HepG2 (cell line): Measurements from ENCODE around the gene NRIP2. TPM values are rescaled to one million over a fixed set of nuclear protein-coding genes. Genes with fewer than 3 reads are reported as not detected.

Source experiments
- ATF3 ChIP-seq: sonication (generic); formaldehyde crosslinking; IDR thresholded peaks from 2 replicates; pipeline ENCODE4 v1.4.0; 2020; ENCODE audit warnings: missing genetic modification reagents
- CHD4 ChIP-seq: fragments of 200-600 bp; sonication (generic); IDR thresholded peaks from 2 replicates; pipeline ENCODE4 v1.7.0; 2017; ENCODE audit warnings: mild to moderate bottlenecking, low read length, borderline replicate concordance
- ELF3 ChIP-seq: IDR thresholded peaks from 2 replicates; pipeline ENCODE4 v1.6.1; 2016; ENCODE audit warnings: missing genetic modification reagents, missing compliant biosample characterization
- HCFC1 ChIP-seq: fragments of 150-350 bp; IDR thresholded peaks from 2 replicates; pipeline ENCODE4 v1.6.1; 2014; ENCODE audit warnings: low read depth, low read length
- HIC2 ChIP-seq: sonication (generic); formaldehyde crosslinking; IDR thresholded peaks from 2 replicates; pipeline ENCODE4 v1.9.0; 2022; ENCODE audit warnings: low read depth, missing genetic modification reagents
- HNF1A ChIP-seq, 2 experiments: sonication (generic) in 1 of 2; formaldehyde crosslinking in 1 of 2; IDR thresholded peaks; 2 replicates each; pipeline versions ENCODE4 v1.4.0 to v1.6.1; 2016 to 2020; ENCODE audit warnings: borderline replicate concordance in 1 of 2, low read depth in 1 of 2, mild to moderate bottlenecking in 1 of 2, missing genetic modification reagents in 1 of 2
- ISL2 ChIP-seq: sonication (generic); formaldehyde crosslinking; IDR thresholded peaks from 2 replicates; pipeline ENCODE4 v1.5.0; 2020; ENCODE audit warnings: missing genetic modification reagents
- KAT2B ChIP-seq: fragments of 150-350 bp; IDR thresholded peaks from 2 replicates; pipeline ENCODE4 v1.6.1; 2014; ENCODE audit warnings: low read depth, low read length, borderline replicate concordance
- RFX3 ChIP-seq: IDR thresholded peaks from 2 replicates; pipeline ENCODE4 v1.6.1; 2016; ENCODE audit warnings: missing biosample characterization, missing genetic modification reagents
- ZBTB37 ChIP-seq: sonication (generic); formaldehyde crosslinking; IDR thresholded peaks from 2 replicates; pipeline ENCODE4 v1.4.0; 2020; ENCODE audit warnings: mild to moderate bottlenecking, missing genetic modification reagents
- ZNF143 ChIP-seq: sonication (generic); formaldehyde crosslinking; IDR thresholded peaks from 2 replicates; pipeline ENCODE4 v1.4.0; 2020; ENCODE audit warnings: missing genetic modification reagents
- ZNF564 ChIP-seq: sonication (generic); formaldehyde crosslinking; IDR thresholded peaks from 2 replicates; pipeline ENCODE4 v1.8.1; 2023; ENCODE audit warnings: mild to moderate bottlenecking, missing genetic modification reagents
- ZNF574 ChIP-seq: sonication (generic); formaldehyde crosslinking; IDR thresholded peaks from 2 replicates; pipeline ENCODE4 v1.4.0; 2020; ENCODE audit warnings: missing genetic modification reagents
- ZNF619 ChIP-seq: sonication (generic); formaldehyde crosslinking; IDR thresholded peaks from 2 replicates; pipeline ENCODE4 v1.4.0; 2020; ENCODE audit warnings: mild to moderate bottlenecking, missing genetic modification reagents
- ZNF629 ChIP-seq: sonication (generic); formaldehyde crosslinking; conservative IDR thresholded peaks from 2 replicates; pipeline ENCODE4 v1.5.0; 2020; ENCODE audit warnings: missing genetic modification reagents
- ZNF674 ChIP-seq: sonication (generic); formaldehyde crosslinking; IDR thresholded peaks from 2 replicates; pipeline ENCODE4 v1.5.0; 2020; ENCODE audit warnings: low read depth, mild to moderate bottlenecking, missing genetic modification reagents
- ZNF691 ChIP-seq: sonication (generic); formaldehyde crosslinking; IDR thresholded peaks from 2 replicates; pipeline ENCODE4 v1.4.0; 2020; ENCODE audit warnings: missing genetic modification reagents, low read depth, mild to moderate bottlenecking, borderline replicate concordance
- polyA plus RNA-seq, 8 experiments: library from polyadenylated mRNA; depleted of rRNA in 3 of 8; stranded (reverse) in 7 of 8; unstranded in 1 of 8; fragments of >200 nt; fragmentation: Illumina TruSeq in 4 of 8; extraction: Trizol in 4 of 8; gene quantifications; 2 replicates each; pipeline versions ENCODE4 v1.2.1 to v1.2.3, GENCODE V29; 2011 to 2016; ENCODE audit warnings: low read depth in 4 of 8, missing spikeins in 1 of 8, mixed read lengths in 1 of 8; ENCODE audit not compliant: insufficient read depth in 1 of 8
- total RNA-seq, 5 experiments: library from RNA; depleted of rRNA; stranded (reverse); fragments of >200 nt; fragmentation: Illumina TruSeq; extraction: Trizol; gene quantifications; 2 replicates each; pipeline ENCODE4 v1.2.3, GENCODE V29; 2016; ENCODE audit warnings: low read depth in 1 of 5

Gene NRIP2
- total and polyA plus RNA-seq, 2 of the 13 experiments (the other 11 are each of a cell fraction or from before 2014, with no cell fraction given), result not detected

GRCh38 chr12:2877953-2878732, 43.3 kb upstream of the NRIP2 start (continued):
- TF ChIP-seq KAT2B (no peak), ZNF619 (CRISPR knock-in tag) (no peak), ZBTB37 (no peak), HNF1A (IDR thresholded peaks at IDR 0.05; ENCODE audit: low read depth) (no peak), HNF1A (CRISPR knock-in tag; IDR thresholded peaks at IDR 0.05; ENCODE audit: borderline replicate concordance) (0 out of 2 replicates have a peak, but pooled peaks have one; percentile 33), CHD4 (peak; percentile 92), RFX3 (CRISPR knock-in tag) (no peak), ZNF143 (CRISPR knock-in tag) (no peak), ISL2 (CRISPR knock-in tag) (0 out of 2 replicates have a peak, but pooled peaks have one; percentile 8), HCFC1 (no peak), ZNF564 (no peak), ZNF574 (no peak), HIC2 (CRISPR knock-in tag) (no peak), ELF3 (CRISPR knock-in tag) (no peak), ZNF674 (no peak), ZNF629 (CRISPR knock-in tag) (peak; percentile 42), ZNF691 (no peak), ATF3 (CRISPR knock-in tag) (no peak)
